ENCODE results near the gene NEK9.
"Not testable (repeated sequence)": the region's sequence is repeated elsewhere in the genome, so short reads cannot be mapped to it uniquely, and the experiment has no call there.

NEK9 gene

DNA sequence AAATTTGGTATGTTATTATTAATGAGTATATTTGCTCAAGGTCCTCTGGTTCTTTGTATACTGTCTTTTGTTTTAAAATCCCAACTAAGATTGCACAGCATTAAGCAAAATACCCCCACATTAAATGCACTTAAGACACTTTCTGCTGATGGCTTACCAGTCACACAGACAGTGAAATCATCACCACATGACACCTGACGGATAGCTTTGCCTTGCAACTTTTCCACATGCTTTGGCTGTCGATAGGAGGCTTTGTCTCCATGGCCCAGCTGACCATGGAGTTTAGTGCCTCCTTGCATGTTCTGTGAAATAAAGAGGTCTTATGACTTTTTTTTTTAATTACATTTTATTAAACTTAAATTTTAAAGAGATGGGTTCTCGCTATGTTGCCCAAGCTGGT lies 19.7 kb downstream of the NEK9 start:
- no peak for DNase-seq (ENCODE audit: low read depth in 3 of 3)

DNA sequence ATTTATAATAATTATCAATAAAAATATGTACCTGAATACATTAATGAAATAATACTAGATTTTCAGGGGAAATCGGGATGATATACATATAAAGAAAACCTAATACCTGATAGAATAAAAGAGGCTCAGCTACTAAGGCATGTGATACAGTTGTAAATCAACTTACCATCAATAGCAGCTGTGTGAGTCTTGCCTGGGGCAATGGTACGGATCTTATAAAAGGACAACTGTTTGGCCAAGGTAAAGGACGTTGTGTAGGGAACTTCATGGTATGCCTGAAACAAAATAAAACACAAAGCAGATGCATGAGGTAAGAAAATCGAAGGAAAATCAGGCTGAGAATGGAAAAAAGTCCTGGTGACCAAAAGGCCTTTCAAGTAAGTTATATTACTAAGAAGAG lies 25.4 kb downstream of the NEK9 start:
- no peak for DNase-seq (ENCODE audit: low read depth in 3 of 3)

DNA sequence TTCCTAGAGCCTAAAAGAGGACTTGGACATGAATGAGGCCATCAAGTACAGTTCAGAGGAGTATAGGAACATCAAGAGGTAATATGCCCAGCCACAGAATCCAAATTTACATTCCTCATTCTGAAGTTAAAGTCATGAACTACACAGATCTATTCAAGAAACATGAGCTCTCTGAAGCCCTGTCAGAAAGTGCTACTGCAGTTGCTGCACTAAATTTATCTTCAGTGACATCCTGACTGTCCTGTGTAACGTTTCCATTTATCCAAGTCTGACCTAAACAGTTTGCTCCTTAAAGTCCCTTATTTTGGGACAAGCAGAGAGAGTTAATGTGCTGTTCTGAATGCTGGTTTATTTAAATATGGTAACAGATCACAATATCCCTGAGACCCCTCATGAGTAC lies 28.2 kb downstream of the NEK9 start:
- no peak for DNase-seq (ENCODE audit: low read depth in 3 of 3)

- no peak for DNase-seq (ENCODE audit: low read depth in 3 of 3)
Observed at GRCh38 chr14:75098212-75098611, 28.6 kb downstream of the NEK9 start.

GRCh38 chr14:75096959-75097358 lies 29.9 kb downstream of the NEK9 start:
- DNase-seq (ENCODE audit: low read depth in 3 of 3), result no peak

- DNase-seq (ENCODE audit: low read depth in 3 of 3), result no peak
Observed at GRCh38 chr14:75095690-75096089, 31.2 kb downstream of the NEK9 start.

- no peak for DNase-seq (ENCODE audit: low read depth in 3 of 3)
Observed at GRCh38 chr14:75094896-75095295, 32.0 kb downstream of the NEK9 start.

GRCh38 chr14:75092698-75093097 lies 34.1 kb downstream of the NEK9 start:
- DNase-seq (ENCODE audit: low read depth in 3 of 3), result no peak

- DNase-seq (ENCODE audit: low read depth in 3 of 3), result no peak
Observed at GRCh38 chr14:75091251-75091650, 35.6 kb downstream of the NEK9 start.

GRCh38 chr14:75090353-75090752 lies 36.5 kb downstream of the NEK9 start:
- no peak for DNase-seq (ENCODE audit: low read depth in 3 of 3)

DNA sequence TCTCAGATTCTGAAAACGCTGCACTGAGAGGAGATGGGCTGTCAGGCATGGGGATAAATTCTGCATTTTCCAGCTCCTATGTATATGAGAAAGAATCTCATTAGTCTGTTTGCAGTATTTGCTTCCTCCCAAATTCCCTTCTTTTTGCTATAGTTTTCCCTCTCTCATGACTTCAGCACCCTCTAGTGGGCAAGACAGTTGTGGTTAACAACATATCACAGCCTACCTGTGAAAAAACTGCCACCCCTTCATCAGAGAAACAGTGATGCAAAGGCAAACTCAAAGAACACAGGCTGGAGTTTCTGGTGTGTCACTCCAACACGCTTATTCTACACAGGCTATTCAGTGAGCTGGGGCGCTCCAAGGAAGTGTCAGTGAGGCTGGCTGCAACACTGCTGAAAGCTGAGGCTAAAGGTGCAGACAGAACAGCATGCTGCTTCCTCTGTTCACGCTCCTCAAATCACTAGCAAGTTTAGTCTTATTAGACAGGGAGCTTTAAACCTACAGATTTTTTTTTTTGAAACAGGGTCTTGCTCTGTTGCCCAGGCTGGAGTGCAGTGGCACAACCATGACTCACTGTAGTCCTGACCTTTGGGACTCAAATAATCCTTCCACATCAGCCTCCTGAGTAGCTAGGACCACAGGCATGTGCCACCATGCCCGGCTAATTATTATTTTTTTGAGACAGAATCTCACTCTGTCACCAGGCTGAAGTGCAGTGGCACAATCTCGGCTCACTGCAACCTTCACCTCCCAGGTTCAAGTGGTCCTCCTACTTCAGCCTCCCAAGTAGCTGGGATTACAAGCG lies 38.1 kb downstream of the NEK9 start:
- peak in 1 of 3 experiments; percentile 35 for DNase-seq (ENCODE audit: low read depth in 3 of 3)

GRCh38 chr14:75088153-75088552 lies 38.7 kb downstream of the NEK9 start:
- DNase-seq (ENCODE audit: low read depth in 3 of 3), result no peak

GRCh38 chr14:75084513-75084912 lies 42.3 kb downstream of the NEK9 start:
- no peak for DNase-seq (ENCODE audit: low read depth in 3 of 3)

DNA sequence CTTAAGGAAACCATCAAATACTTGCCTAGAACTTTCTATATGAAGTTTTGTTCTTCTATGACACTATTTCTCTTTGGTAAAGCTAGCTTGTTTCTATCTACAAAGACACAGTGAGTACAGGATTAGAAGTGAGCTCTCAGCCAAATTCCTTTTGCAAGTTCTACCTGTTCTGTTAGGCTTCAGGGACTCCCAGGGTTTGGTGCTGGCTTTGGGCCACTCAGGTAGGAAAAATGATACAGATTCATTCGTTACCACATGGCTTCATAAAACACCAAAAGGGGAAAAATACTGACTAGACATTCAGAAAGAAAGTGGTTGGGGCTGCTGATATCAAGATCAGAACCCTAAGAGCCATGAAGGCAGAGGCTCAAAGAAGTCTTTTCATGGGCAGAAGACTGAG lies 43.6 kb downstream of the NEK9 start:
- DNase-seq (ENCODE audit: low read depth in 3 of 3), result no peak

- DNase-seq (ENCODE audit: low read depth in 3 of 3), result no peak
Observed at GRCh38 chr14:75081660-75082229, 45.1 kb downstream of the NEK9 start.

- no peak for DNase-seq (ENCODE audit: low read depth in 3 of 3)
Observed at GRCh38 chr14:75079521-75079920, 47.3 kb downstream of the NEK9 start.

GRCh38 chr14:75077794-75078193 lies 49.1 kb downstream of the NEK9 start:
- DNase-seq (ENCODE audit: low read depth in 3 of 3), result no peak

DNA sequence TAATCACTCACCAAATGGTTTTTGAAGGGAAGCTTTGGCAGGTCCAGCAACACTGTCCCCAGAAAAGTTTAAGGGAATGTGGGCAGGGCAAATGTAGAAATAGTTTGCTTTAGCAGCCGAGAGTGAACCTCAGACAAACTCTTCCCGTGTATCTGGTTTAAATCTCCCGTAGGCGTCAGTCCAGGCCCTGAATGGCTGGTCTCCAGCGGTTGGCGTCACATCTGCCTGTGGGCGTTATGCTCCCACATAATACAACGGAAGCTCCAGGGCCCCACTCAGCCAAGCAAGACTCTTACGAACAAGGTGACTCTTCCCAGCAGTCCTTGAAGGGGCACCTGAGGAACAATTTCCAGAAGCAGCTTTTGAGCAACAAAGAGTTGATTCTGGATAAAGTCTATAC lies 56.5 kb downstream of the NEK9 start:
- no peak for DNase-seq (ENCODE audit: low read depth in 3 of 3)

DNA sequence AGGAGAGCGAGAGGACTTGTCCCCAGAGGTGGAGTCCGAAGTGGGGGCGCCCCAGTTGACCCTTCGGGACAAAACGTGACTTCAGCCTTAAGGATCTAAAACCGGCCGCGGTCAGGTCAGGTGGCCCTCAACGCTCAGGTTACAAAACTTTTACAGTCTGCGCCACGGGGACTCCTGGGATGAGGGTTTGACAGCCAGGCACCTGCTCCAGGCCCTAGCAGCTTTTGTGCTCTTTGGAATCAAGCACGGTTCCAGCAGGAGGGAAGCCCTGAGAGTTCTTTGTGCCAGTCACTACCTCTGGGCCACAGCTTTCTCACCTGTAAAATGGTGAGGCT lies 57.1 kb downstream of the NEK9 start:
- no peak for DNase-seq (ENCODE audit: low read depth in 3 of 3)

DNA sequence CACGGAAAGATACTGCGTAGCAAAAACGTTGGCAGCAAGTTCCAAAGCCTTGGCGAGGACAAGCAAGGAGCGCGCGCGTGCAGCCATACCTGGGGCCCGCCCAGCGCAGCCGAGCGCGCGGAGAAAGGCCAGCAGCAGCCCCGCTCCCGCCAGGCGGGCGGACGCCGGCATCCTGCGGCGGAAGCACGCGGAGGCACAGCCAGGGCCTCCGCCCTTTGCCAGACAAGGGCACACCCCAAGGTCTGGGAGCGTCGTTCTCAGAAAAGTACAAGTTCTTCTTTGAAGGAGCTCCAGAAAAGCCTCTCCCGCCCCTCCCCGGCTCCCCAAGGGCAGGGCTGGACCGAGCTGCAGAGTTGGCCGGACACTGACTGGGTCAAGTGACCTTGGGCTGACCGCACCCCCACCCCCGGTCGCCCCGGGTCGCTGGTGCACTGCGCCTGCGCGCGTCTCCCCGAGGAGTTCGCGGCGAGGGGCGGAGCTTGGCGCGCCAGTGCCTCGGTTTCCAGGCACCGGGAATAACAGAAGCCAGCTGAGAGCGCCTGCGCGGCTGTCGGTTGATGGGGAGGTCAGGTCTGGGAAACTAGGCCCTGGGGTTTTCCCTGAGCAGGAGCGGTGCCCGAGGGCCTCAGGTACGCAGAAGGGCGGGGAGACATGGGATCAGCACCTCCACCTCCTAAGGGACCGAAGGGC lies 57.6 kb downstream of the NEK9 start, which contains the start of gene ZC2HC1C:
Gene ZC2HC1C, plus strand, starts transcription at position 521 of the 690 bp plus-strand sequence. CDS start 933 bp downstream, outside the sequence.
- peak; percentile 43 to 78 (median 50) for DNase-seq (ENCODE audit: low read depth in 3 of 3)

DNA sequence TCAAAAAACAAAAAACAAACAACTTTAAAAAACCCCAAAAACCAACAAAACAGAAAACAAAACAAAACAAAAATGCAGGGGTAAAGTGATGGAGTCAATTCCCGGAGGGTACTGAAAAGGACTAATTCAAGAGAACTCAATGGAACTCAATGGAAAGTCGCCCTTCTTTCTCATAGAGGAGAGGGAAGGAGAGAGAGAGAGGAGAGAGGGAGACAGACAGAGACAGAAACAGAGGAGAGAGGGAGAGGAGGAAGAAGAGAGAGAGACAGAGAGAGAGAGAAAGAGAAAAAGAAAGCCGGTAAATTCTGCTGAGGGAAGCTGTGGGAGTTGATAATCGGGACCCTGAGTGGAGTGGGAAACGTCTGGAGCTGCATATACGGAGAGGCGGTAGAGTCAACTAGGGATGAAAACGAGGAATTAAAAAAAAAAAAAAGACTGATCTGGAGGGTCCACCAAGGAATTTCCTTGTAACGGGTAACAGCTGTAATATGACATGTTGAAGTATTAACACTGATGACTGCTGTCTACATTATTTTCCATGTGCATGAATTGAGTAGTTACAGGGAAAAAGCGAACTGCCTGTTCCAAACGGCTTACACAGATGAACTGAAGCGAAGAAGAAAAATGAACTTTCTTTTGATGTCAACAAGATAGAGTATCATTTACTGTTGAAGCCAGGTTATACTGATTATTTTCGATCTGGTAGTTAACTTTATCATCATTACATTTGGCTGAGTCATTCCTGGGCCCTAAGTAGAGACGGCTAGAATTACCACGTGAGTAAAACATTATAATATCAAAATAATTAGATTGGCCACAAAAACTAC lies 58.3 kb downstream of the NEK9 start:
- DNase-seq (ENCODE audit: low read depth in 3 of 3), result no peak

GRCh38 chr14:75067765-75068164 lies 59.1 kb downstream of the NEK9 start:
- DNase-seq (ENCODE audit: low read depth in 3 of 3), result not testable (repeated sequence)

Measured in stimulated activated CD4-positive, alpha-beta T cell treated with anti-CD3 and anti-CD28 coated beads, TNF-alpha, amount 100 ng/mL, for 24 hours (primary cell).